Mesothelial cell of epicardium (in vitro differentiated cells): ENCODE data around the gene BANF1. TPM values are rescaled to one million over a fixed set of nuclear protein-coding genes. Genes with fewer than 3 reads are reported as not detected.

Experiments
- DNase-seq, 2 experiments: peaks; one replicate each; pipeline ENCODE4 v3.0.0; 2021; ENCODE audit warnings: low spot score in 2 of 2; ENCODE audit not compliant: unreplicated experiment in 2 of 2
- H3K27ac Mint-ChIP-seq: 2 replicates; pipeline ENCODE4 v1.8.0; 2021; ENCODE audit warnings: mixed read lengths
- H3K27me3 Mint-ChIP-seq: 2 replicates; pipeline ENCODE4 v1.8.0; 2021; ENCODE audit warnings: low read depth, mixed read lengths
- H3K36me3 Mint-ChIP-seq: 2 replicates; pipeline ENCODE4 v1.8.0; 2021; ENCODE audit warnings: mixed read lengths
- H3K4me1 Mint-ChIP-seq: 2 replicates; pipeline ENCODE4 v1.8.0; 2021; ENCODE audit warnings: mixed read lengths
- H3K4me3 Mint-ChIP-seq: 2 replicates; pipeline ENCODE4 v1.8.0; 2021; ENCODE audit warnings: mild to moderate bottlenecking, moderate library complexity, mixed read lengths
- H3K9me3 Mint-ChIP-seq: 2 replicates; pipeline ENCODE4 v1.8.0; 2021; ENCODE audit warnings: mixed read lengths
- CTCF ChIP-seq: fragments of 200-600 bp; sonication (generic); IDR thresholded peaks from one replicate; pipeline ENCODE4 v1.5.0; 2021; ENCODE audit warnings: antibody characterized with exemption; ENCODE audit not compliant: unreplicated experiment
- total RNA-seq: library from RNA; stranded (reverse); gene quantifications from 3 replicates; pipeline ENCODE4 v1.2.1, GENCODE V29; 2021

Gene BANF1
- total RNA-seq, 1 donor from 2014 or later, result 170 TPM

GRCh38 chr11:66014804-66015453, 12.6 kb downstream of the BANF1 start:
- no peak for DNase-seq
- TF ChIP-seq CTCF, result no peak
- H3K4me3 Mint-ChIP-seq, result no peak overlapping the region
- no peaks in the 10 kb centered on the region for H3K9me3 Mint-ChIP-seq
- peaks cover 2% of the 10 kb centered on the region for H3K27me3 Mint-ChIP-seq
- no peaks in the 10 kb centered on the region for H3K4me1 Mint-ChIP-seq
- no peaks in the 10 kb centered on the region for H3K36me3 Mint-ChIP-seq
- no peak overlapping the region for H3K27ac Mint-ChIP-seq

GRCh38 chr11:66015454-66015881, 13.2 kb downstream of the BANF1 start:
- no peak overlapping the region for H3K4me3 Mint-ChIP-seq
- H3K27me3 Mint-ChIP-seq, result peaks cover 2% of the 10 kb centered on the region
- H3K36me3 Mint-ChIP-seq, result no peaks in the 10 kb centered on the region
- no peaks in the 10 kb centered on the region for H3K4me1 Mint-ChIP-seq
- H3K9me3 Mint-ChIP-seq, result no peaks in the 10 kb centered on the region
- H3K27ac Mint-ChIP-seq, result no peak overlapping the region
- no peak for DNase-seq
- no peak for TF ChIP-seq CTCF

- H3K4me1 Mint-ChIP-seq, result no peaks in the 10 kb centered on the region
- H3K4me3 Mint-ChIP-seq, result no peak overlapping the region
- H3K36me3 Mint-ChIP-seq, result no peaks in the 10 kb centered on the region
- no peak overlapping the region for H3K27ac Mint-ChIP-seq
- DNase-seq, result no peak
- no peaks in the 10 kb centered on the region for H3K9me3 Mint-ChIP-seq
- no peak for TF ChIP-seq CTCF
- H3K27me3 Mint-ChIP-seq, result peaks cover 2% of the 10 kb centered on the region
These were observed 13.9 kb downstream of the BANF1 start for GRCh38 chr11:66015936-66016792.

- Mint-ChIP-seq H3K9me3 (no peaks in the 10 kb centered on the region), H3K27me3 (no peaks in the 10 kb centered on the region), H3K4me1 (no peaks in the 10 kb centered on the region), H3K27ac (no peak overlapping the region), H3K4me3 (no peak overlapping the region), H3K36me3 (no peaks in the 10 kb centered on the region)
- DNase-seq, result no peak
- no peak for TF ChIP-seq CTCF
These were observed 14.5 kb downstream of the BANF1 start for GRCh38 chr11:66016793-66017177.

- no peak for TF ChIP-seq CTCF
- Mint-ChIP-seq H3K4me1 (no peaks in the 10 kb centered on the region), H3K27ac (no peak overlapping the region), H3K9me3 (no peaks in the 10 kb centered on the region), H3K27me3 (peaks cover under 1% of the 10 kb centered on the region), H3K36me3 (no peaks in the 10 kb centered on the region), H3K4me3 (no peak overlapping the region)
- no peak for DNase-seq
These were observed 15.0 kb downstream of the BANF1 start for GRCh38 chr11:66017321-66017720.
